ENCODE data around the gene THADA. TPM values are rescaled to one million over a fixed set of nuclear protein-coding genes. Genes with fewer than 3 reads are reported as not detected.
A peak's percentile ranks its signal among the peaks of the same experiment; 100 is the strongest.

THADA gene
- total RNA-seq, 1 experiment from 2014 or later, result 23.7 TPM

DNA sequence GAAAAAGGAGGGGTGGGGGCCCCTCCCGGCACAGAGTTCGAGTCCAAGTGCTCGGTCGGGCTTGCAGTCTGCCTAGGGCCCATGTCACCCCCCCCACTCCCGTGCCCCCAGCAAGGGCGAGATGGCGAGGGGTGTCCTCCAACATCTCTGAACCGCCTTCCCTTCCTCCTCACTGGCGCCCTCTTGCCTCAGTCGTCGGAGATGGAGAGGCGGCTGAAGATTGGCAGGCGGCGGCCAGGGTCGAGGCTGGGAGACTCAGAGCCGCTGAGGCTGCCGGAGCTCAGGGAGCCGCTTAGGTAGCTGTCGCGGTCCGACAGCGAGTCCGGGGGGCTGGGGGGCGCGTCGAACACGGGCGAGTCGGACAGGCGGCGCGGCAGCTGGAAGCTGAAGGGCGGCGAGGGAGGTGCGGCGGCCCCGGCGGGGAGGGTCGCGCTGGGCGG, 371.7 kb downstream of the THADA start:
- Histone ChIP-seq H3K36me3 (replicated peaks; ENCODE audit: control insufficient read depth, insufficient read depth, low read length) (peaks cover 6% of the 10 kb centered on the region), H3K27me3 (ENCODE audit: control insufficient read depth, insufficient read depth, low read length) (no peaks in the 10 kb centered on the region), H3K4me3 (ENCODE audit: insufficient read depth, low read depth, low read length) (peak overlapping the region; percentile 92)
- peak; percentile 84 for DNase-seq

DNA sequence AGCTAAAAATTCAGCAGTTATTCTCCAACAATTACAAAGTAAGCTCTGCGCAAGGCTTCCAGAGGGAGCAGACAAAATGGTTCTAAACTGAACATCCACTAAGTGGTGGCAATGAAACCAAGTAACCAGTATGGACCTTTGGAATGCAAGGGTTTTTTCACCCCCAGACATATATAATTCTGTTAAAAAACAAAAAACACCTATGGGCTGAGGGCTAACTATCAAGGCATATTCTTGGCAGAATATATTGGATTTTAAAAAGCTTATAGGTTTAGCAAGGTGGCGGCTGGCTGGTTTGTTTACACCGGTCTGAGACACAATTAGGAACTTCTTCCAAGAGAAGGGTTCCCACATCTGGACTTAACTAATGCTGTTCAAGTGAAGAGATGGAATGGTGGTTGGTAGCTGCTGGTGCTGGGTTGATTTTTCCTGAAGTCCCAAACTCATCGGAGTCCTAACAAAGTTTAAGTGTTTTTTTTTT, 372.3 kb downstream of the THADA start:
- Histone ChIP-seq H3K36me3 (replicated peaks; ENCODE audit: control insufficient read depth, insufficient read depth, low read length) (peaks cover 6% of the 10 kb centered on the region), H3K27me3 (ENCODE audit: control insufficient read depth, insufficient read depth, low read length) (no peaks in the 10 kb centered on the region), H3K4me3 (ENCODE audit: insufficient read depth, low read depth, low read length) (peak overlapping the region; percentile 92)
- no peak for DNase-seq

GRCh38 chr2:43222475-43223309, 373.1 kb downstream of the THADA start:
- DNase-seq, result no peak
- peaks cover 6% of the 10 kb centered on the region for H3K36me3 ChIP-seq (replicated peaks; ENCODE audit: control insufficient read depth, insufficient read depth, low read length)
- H3K27me3 ChIP-seq (ENCODE audit: control insufficient read depth, insufficient read depth, low read length), result no peaks in the 10 kb centered on the region
- H3K4me3 ChIP-seq (ENCODE audit: insufficient read depth, low read depth, low read length), result no peak overlapping the region; the same call in 1 of the 2 replicates

DNA sequence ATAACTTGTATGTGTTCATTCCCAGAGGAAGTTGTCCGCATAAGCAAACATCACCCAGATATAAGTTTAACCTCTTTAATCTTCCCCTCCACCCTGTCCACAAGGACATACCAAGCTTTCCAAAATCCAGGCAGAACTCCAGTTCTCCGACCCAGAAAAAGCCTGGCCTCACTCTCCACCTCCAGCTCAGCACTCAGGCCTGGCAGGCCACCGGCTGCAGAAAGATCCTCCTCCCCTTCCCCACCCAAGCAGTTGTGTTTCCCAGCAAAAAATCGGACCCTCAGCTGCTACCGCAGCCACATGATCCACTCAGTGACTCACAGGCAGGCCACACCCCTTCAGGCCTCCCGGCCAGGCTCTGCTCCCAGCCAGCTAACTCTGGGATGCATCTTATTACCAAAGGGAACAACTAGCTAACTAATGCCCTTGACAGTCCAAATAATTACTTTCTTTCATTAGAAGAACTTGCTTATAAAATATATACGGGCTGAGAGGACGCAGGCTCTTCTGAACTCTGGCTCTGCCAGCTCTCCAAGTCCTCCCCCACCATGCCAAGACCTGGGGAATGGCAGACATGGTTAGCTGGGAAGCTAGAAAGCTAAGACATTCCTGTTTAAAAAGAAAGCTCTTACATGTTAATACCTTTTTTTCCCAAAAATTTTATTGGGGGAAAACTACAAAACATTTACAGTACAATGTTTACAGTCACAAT, 373.9 kb downstream of the THADA start:
- Histone ChIP-seq H3K36me3 (replicated peaks; ENCODE audit: control insufficient read depth, insufficient read depth, low read length) (peaks cover 6% of the 10 kb centered on the region), H3K27me3 (ENCODE audit: control insufficient read depth, insufficient read depth, low read length) (no peaks in the 10 kb centered on the region), H3K4me3 (ENCODE audit: insufficient read depth, low read depth, low read length) (peak overlapping the region; percentile 10; the same call in 1 of the 2 replicates)
- peak; percentile 92 for DNase-seq

- peak; percentile 81 for DNase-seq
- Histone ChIP-seq H3K4me3 (ENCODE audit: insufficient read depth, low read depth, low read length) (peak overlapping the region; percentile 10; the same call in 1 of the 2 replicates), H3K27me3 (ENCODE audit: control insufficient read depth, insufficient read depth, low read length) (no peaks in the 10 kb centered on the region), H3K36me3 (replicated peaks; ENCODE audit: control insufficient read depth, insufficient read depth, low read length) (peaks cover 6% of the 10 kb centered on the region)
These were observed 374.6 kb downstream of the THADA start for GRCh38 chr2:43221124-43221762.

- no peak for DNase-seq
- Histone ChIP-seq H3K36me3 (replicated peaks; ENCODE audit: control insufficient read depth, insufficient read depth, low read length) (peaks cover 6% of the 10 kb centered on the region), H3K4me3 (ENCODE audit: insufficient read depth, low read depth, low read length) (no peak overlapping the region), H3K27me3 (ENCODE audit: control insufficient read depth, insufficient read depth, low read length) (no peaks in the 10 kb centered on the region)
These were observed 375.1 kb downstream of the THADA start for GRCh38 chr2:43220760-43221123.

GRCh38 chr2:43220229-43220751, 375.5 kb downstream of the THADA start:
- peak overlapping the region; percentile 40 for H3K4me3 ChIP-seq (ENCODE audit: insufficient read depth, low read depth, low read length)

DNA sequence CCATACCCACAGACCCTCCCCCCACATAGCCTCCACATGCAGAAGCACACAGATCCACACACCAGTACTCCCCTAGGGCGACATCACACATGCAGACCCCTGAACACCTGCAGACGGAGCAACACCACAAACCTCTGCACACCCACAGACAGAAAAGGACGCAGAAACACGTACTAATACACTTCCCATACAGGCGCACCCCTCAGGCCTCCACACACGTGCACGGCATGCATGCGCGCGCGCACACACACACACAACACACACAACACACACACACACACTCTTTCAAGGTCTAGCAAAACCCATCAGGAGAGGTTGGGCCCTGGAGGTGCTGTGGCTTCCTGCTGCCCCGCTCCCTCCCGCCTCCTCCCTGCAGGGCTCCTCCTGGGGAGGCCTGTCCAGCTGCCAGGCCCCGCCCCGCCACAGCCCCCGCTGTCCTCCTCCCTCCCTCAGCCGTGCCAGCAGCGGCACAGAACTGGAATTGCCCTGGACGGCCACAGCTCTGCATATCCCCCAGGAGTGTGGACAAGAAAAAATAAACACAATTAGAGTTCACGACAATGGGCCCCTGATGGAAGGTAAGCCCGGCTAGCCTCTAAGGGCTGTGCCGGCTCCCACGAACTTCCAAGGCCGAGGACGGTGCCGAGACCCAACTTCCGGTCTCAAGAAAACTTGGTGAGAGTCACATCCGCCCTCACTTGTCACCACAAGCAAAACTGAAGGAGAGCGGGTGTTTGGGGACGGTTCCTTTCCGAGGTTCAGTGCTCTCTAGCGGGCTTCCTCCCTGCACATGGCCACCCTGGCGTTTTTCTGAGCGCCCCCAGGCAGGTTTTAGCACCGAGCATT, 376.2 kb downstream of the THADA start:
- H3K27me3 ChIP-seq (ENCODE audit: control insufficient read depth, insufficient read depth, low read length), result no peaks in the 10 kb centered on the region
- peaks cover 4% of the 10 kb centered on the region for H3K36me3 ChIP-seq (replicated peaks; ENCODE audit: control insufficient read depth, insufficient read depth, low read length)
- peak overlapping the region; percentile 40 for H3K4me3 ChIP-seq (ENCODE audit: insufficient read depth, low read depth, low read length)
- peak; percentile 88 for DNase-seq

More at GRCh38 chr2:43220229-43220751, 375.5 kb downstream of the THADA start:
- H3K36me3 ChIP-seq (replicated peaks; ENCODE audit: control insufficient read depth, insufficient read depth, low read length), result peaks cover 6% of the 10 kb centered on the region
- DNase-seq, result no peak
- no peaks in the 10 kb centered on the region for H3K27me3 ChIP-seq (ENCODE audit: control insufficient read depth, insufficient read depth, low read length)

DNA sequence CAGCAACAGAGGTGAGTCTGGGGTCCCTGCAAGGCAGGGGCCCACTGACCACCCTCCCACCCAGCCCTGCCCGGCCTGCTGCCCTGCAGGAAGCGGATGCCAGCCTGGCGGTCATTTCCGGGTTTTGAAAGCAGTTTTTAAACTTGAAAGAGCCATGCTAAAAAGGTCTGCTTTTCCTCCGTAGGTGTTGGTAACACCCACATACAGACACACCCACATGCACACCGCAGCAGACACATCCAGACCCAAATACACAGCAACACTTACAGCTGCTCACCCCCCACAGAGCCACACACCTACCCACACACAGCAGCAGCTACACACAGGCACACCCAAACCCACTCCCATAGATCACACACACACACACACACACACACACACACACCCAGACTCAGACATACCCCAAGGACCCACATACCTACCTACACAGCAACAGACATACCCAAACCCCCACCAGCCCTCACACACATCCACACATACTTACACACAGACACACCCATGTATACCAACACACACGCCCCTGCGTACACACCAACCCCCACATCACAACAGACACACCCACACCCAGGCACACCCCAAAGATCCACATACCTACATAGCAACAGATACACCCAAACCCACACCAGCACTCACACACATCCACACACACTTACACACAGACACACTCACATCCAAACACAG, 377.0 kb downstream of the THADA start:
- H3K27me3 ChIP-seq (ENCODE audit: control insufficient read depth, insufficient read depth, low read length), result no peaks in the 10 kb centered on the region
- no peak for DNase-seq
- H3K36me3 ChIP-seq (replicated peaks; ENCODE audit: control insufficient read depth, insufficient read depth, low read length), result peaks cover 4% of the 10 kb centered on the region
- H3K4me3 ChIP-seq (ENCODE audit: insufficient read depth, low read depth, low read length), result peak overlapping the region; percentile 40; the same call in 1 of the 2 replicates

GRCh38 chr2:43218155-43218701, 377.6 kb downstream of the THADA start:
- H3K4me3 ChIP-seq (ENCODE audit: insufficient read depth, low read depth, low read length), result no peak overlapping the region; the same call in 1 of the 2 replicates
- H3K27me3 ChIP-seq (ENCODE audit: control insufficient read depth, insufficient read depth, low read length), result no peaks in the 10 kb centered on the region
- peaks cover 3% of the 10 kb centered on the region; the same call in 1 of the 2 replicates for H3K36me3 ChIP-seq (replicated peaks; ENCODE audit: control insufficient read depth, insufficient read depth, low read length)
- peak; percentile 73 for DNase-seq

DNA sequence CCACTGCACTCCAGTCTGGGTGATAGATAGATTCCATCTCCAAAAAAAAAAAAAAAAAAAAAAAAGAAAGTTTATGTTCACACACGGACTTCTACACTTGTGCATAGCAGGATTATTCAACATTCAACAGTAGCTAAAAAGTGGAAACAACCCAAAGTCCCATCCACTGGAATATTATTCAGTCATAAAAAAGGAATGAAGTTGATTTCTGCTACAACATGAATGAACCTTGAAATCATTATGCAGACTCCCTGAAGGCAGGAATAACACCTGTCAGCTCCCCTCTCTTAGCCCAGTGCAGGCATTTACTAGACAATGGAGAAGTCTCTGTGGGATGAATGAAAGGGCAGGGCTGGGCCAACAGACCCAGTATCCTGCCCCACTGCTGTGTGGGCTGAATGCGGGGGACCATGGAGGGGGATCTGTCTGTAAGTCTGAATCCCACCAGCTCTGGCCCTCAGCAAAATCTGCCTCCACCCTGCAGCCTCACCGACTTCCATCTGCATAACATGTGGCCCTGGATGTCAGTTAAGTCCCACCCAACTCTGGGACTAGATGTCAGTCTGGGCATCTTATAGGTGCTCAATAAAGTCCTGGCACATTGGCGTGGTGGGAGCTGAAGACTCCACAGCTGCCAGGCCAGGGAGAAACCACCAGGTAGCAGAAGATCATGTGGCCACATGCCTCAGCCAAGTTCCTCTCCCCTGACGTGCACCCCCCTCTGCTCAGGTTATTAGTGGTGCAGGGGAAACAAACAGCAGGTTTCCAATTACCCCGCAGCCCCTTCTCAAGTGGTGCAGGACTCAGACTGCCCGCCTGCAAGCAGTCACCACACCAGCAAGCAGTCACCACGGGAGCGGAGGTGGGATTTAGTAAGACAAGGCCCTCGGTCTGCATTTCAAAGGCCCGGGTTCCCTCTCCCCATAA, 378.3 kb downstream of the THADA start:
- Histone ChIP-seq H3K4me3 (ENCODE audit: insufficient read depth, low read depth, low read length) (no peak overlapping the region), H3K27me3 (ENCODE audit: control insufficient read depth, insufficient read depth, low read length) (no peaks in the 10 kb centered on the region), H3K36me3 (replicated peaks; ENCODE audit: control insufficient read depth, insufficient read depth, low read length) (no peaks in the 10 kb centered on the region)
- DNase-seq, result peak; percentile 87

DNA sequence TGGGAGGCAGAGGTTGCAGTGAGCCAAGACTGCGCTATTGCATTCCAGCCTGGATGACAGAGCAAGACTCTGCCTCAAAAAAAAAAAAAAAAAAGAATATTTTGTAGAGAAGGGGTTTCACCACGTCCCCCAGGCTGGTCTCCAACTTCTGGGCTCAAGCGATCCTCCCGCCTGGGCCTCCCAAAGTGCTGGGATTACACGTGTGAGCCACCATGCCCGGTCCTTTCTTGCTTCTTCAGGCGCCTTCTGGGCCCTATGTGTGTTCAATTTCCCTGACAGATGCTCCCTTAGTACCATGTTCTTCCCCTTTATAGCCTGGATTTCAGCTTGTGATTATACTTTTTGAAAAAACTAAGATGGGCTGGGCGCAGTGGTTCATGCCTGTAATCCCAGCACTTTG, 379.2 kb downstream of the THADA start:
- Histone ChIP-seq H3K36me3 (replicated peaks; ENCODE audit: control insufficient read depth, insufficient read depth, low read length) (no peaks in the 10 kb centered on the region), H3K4me3 (ENCODE audit: insufficient read depth, low read depth, low read length) (no peak overlapping the region), H3K27me3 (ENCODE audit: control insufficient read depth, insufficient read depth, low read length) (no peaks in the 10 kb centered on the region)
- no peak for DNase-seq

Data from H7 (cell line).